ENCODE results near the gene GSK3B.

GRCh38 chr3:120102674-120103073, 8.4 kb upstream of the GSK3B start:
- TF ChIP-seq CTCF (IDR thresholded peaks at IDR 0.05) (no peak), EZH2 (IDR thresholded peaks at IDR 0.05) (no peak), EZH2phosphoT487 (IDR thresholded peaks at IDR 0.05) (no peak)

Measured in neural progenitor cell (in vitro differentiated cells).